HG03135 (cell line): ENCODE measurements around the gene TCP11L1.
"Not testable (repeated sequence)": the region's sequence is repeated elsewhere in the genome, so short reads cannot be mapped to it uniquely, and the experiment has no call there.

ENCODE experiments used
- ATAC-seq: cut with Tn5 transposase; IDR thresholded peaks from one replicate; pipeline ENCODE4 v1.9.1; 2021; ENCODE audit warnings: mild to moderate bottlenecking, moderate library complexity; ENCODE audit not compliant: unreplicated experiment

Gene TCP11L1

DNA sequence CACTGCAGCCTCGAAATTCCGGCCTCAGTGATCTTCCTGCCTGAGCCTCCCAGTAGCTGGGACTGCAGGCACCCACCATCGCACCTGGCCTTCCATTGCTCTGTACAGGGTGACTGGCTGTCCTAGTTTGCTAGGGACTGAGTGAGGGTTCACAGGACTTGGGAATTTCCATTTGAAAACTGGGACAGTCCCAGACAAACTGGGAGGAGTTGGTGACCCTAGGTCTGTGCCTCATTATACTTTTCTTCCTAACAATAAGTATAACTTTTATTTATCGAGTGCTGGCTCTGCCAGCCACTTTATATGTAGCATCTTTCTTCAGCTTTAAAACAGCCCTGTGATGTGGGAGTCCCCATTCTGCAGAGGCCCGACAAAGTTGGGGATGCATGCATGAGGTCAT lies 25.5 kb downstream of the TCP11L1 start:
- ATAC-seq = no peak

DNA sequence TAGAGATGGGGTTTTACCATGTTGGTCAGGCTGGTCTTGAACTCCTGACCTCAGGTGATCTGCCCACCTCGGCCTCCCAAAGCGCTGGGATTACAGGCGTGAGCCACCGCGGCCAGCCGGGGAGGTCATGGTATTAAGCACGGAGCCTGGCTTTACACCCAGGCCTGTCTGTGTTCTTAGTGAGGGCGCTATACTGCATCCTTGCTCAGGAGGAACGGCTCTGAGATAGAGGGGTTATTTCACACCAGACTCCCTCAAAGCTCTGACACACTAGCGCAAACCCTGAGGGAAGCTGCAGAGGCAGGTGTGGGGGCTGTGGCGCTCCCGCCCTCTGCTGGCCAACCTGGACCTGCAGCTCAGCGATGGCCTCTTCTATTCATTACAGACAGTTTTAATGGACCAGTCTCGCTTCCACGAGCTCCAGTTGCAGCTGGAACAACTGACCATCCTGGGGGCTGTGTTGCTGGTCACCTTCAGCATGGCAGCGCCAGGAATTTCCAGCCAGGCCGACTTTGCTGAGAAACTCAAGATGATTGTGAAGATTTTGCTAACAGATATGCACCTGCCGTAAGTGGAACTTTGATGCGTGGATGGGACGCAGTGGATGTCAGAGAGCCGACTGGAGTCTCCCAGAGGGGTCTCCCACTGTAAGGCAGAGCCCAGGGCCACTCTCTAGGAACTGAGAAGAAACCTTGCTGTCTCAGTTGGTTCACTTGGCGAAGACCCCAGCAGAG lies 26.2 kb downstream of the TCP11L1 start:
- no peak for ATAC-seq

DNA sequence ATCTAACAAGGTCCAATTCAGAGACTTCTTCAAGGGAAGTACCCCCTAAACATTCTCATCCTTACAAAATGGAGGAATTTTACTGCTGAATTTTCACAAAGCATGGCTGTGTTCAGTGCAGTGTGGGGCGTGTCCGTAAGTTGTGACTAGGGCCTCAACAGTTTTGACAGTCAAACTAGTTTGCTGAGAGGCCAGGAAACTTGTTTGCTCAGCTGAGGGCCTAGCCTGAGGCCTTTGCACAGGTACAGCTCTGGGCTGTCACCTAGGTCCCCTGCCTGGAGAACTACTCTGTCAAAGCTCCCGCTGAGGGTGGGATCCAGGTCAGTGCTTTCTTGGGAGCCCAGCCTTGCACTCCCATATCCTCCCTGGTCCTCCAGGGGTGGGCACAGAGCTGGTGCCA lies 27.9 kb downstream of the TCP11L1 start:
- no peak for ATAC-seq

DNA sequence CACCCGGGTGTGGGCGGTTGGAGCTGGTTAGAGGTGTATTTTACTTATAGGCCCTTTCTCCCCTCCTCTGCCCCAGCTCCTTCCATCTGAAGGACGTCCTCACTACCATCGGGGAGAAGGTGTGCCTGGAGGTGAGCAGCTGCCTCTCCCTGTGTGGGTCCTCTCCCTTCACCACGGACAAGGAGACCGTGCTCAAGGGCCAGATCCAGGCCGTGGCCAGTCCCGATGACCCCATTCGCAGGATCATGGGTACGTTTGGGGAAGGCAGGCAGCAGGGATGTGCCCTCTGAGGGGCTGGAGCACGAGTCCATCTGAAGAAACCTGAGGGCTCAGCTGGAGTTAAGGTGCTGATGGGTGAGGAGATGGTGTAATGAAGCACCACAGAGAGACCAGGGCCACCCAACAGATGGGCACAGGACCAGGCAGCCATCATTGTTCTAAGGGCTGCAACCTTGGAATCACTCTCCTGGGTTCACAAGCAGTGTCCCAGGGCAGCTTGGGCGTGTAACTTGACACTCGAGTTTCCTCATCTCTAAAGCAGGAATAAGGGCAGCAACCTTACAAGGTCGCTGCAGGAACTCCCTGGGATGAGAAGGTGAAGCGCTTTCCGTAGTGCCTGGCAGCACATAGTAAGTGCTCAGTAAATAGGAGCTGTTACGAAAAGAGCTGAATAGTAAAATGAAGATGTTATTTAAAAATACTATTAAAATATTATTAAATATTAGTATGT lies 29.4 kb downstream of the TCP11L1 start:
- no peak for ATAC-seq

DNA sequence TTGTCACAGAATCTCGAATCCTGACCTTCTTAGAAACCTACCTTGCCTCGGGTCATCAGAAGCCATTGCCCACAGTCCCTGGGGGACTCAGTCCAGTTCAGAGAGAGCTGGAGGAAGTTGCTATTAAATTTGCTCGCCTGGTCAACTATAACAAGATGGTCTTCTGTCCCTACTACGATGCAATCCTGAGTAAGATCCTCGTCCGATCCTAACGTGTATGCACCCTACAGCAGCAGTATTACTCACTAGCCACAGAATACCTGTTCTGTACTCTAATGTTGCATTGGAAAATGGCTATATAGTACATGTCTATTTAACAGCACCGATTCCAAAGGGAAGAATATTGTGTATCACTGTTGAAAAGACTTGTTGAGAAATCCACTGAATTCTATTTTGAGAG lies 33.1 kb downstream of the TCP11L1 start:
- no peak for ATAC-seq

DNA sequence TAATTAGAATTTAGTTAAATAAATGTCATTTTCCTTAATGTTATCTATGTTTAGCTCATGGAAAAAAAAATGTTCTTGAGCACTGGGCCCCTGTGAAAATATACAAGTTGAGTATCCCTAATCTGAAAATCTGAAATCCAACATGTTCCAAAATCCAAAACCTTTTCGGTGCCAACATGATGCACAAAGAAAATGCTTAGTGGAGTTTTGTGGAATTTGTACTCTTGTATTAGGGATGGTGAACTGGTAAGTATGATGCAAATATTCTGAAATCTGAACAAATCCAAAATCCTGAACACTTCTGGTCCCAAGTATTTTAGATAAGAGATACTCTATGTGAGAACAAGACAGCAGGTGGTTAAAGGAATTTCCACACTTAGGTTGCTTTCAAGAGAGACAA lies 44.5 kb downstream of the TCP11L1 start:
- ATAC-seq = no peak

DNA sequence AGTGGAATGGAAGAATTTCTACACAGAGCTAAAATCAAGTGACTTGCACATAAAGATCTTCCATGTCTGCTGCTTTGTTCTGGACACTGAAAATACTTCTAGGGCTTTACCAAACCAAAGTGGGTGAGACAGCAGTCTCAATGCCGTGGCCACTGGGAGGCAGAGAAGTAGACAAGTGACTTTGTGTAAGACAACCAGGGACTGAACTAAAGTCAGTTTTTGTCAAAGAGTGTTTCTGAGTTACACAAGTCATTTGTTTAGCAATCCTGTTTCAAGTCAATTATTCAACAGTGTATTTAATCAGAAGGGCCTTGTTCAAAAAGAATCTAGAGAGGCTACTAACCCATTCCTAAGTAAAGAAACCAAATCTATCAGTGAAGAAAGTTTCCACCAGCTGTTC lies 46.6 kb downstream of the TCP11L1 start:
- no peak for ATAC-seq

DNA sequence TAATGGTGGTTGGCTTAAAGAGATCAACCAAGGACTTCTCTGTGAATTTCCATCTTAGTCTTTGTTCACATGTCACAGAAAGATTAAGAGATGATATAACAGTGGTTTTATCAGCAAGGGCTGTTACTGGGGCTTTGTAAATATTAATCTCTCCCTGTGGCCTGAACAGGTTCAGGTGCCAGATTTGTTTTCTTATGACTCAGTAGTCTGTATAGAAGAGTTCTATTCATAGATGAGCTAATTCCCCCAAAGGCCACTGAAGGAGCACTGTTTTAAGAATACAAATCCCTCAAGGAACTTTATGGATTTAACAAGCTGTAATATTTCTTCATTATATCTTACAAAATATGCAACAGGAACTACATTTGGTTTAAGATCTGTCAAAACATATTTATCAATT lies 50.4 kb downstream of the TCP11L1 start:
- no peak for ATAC-seq

DNA sequence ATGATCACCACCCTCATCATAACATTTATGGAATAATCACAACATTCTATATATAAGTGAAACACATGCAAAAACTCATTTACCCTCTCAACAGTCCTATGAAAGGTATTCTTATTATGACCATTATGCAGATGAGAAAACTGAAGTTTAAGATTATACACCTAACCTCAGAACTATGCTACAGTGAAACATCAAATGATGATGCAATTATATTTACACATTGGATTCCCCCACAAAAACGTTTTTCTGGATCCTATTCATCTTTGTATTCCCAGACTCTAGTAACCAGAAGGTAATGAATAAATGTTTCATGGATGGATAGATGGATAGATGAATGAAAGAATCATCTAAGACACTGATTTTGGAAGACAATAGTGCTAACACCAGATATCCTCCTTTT lies 54.8 kb downstream of the TCP11L1 start:
- no peak for ATAC-seq

DNA sequence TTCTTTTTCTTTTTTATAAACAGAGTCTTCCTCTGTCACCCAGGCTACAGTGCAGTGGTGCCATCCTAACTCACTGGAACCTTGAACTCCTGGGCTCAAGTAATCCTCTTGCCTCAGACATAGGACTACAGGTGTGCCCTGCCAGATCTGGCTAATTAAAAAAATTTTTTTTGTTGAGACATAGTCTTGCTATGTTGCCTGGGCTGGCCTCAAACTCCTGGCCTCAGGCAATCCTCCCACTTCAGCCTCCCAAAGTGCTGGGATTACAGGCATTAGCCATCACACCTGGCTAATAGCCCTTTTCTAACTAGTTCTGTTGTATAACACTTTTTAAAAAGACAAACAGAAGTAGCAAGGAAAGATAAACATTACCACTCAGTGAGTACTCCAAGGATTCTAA lies 64.5 kb downstream of the TCP11L1 start:
- ATAC-seq = no peak

DNA sequence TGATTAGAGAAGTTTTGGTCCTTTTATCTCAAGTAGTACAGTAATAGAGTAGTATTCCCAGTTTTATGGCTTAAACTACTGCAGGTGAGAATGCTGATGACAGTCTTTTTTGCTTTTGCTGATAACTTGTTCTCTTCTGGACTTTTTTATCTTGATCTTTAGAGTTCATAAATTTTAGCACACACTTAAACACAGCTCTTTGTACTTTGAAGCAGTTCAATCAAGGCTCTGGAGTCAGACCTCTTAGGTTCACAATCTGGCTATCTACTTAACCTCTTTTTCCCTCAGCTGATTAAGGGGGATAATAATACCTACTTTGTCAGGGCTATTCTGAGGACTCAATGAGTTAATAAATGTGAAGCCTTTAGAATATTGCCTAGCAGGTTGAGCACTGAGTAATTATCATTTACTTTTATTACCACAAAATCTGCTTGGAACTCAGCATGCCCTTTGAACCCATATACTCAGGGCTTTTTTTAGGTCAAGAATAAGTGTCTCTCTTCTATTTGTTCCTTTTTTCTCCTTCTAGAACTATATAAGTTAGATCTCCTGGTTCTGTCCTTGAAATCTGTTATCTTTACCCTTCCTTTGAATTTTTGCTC lies 70.0 kb downstream of the TCP11L1 start:
- ATAC-seq = no peak

DNA sequence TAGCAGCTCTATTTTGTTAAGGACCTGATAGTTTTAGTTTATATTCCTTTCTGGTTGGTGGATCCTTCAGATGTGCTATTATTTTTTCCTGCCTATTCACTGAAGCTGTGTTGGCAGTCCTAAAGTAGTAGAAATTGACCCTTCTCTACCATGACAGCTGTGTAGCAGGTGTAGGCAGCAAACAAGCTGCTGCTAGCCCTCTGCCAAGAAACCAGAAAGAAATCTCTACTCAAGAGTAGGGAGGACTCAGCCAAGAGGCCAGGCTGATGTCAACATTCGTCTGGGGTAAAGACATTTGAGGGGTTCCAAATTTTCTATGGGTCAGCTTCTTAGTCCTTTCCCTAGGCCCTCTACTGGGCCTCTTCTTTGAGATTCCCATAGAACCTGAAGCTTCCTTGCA lies 70.7 kb downstream of the TCP11L1 start:
- no peak for ATAC-seq

DNA sequence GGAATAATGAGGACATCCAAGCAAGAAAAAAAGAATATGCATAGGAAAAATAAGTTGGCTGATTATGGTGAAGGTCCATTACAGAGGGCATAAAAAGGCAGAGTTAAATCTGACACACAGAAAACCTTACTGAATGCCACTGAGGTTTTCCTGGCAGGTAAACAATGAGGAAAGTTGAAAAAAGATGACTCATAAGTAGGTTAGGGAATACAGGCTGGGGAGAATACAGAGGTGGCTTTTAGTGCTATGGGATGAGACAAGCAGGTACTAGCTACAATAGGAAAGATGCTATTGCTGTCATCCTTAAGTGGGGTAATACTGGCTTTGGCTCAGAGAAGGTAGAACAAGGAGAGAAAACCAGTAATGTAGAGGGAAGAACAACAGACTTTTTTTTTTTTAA lies 77.2 kb downstream of the TCP11L1 start:
- ATAC-seq = no peak

DNA sequence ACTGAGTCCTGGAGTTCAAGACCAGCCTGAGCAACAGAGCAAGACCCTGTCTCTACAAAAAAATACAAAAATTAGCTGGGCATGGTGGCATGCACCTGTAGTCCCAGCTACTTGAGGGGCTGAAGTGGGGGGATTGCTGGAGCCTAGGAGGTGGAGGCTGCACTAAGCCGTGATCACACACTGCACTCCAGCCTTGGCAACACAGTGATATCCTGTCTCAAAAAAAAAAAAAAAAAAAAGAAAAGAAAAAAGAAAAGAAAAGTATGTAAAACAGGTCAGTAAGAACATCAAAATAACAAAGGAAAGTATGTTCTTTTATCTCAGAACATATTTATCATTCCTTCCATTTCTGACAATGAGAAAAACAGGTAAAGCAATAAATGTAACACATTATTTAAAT lies 83.3 kb downstream of the TCP11L1 start:
- ATAC-seq = not testable (repeated sequence)
